Measurements from ENCODE around the gene GPR3.
"Not testable (repeated sequence)": the region's sequence is repeated elsewhere in the genome, so short reads cannot be mapped to it uniquely, and the experiment has no call there.

The GPR3 gene

GRCh38 chr1:27402349-27402754, 9.9 kb downstream of the GPR3 start:
- peak in 1 of 2 donors; percentile 65 for DNase-seq

- DNase-seq, result peak in 1 of 2 donors; percentile 83
Measured at GRCh38 chr1:27403065-27403726, 10.8 kb downstream of the GPR3 start.

- DNase-seq, result no peak
Measured at GRCh38 chr1:27403931-27404330, 11.5 kb downstream of the GPR3 start.

- no peak for DNase-seq
Measured at GRCh38 chr1:27405074-27405473, 12.7 kb downstream of the GPR3 start.

GRCh38 chr1:27405598-27406361, 13.4 kb downstream of the GPR3 start:
- DNase-seq, result not testable (repeated sequence)

- no peak for DNase-seq
Measured at GRCh38 chr1:27406362-27406680, 13.9 kb downstream of the GPR3 start.

- not testable (repeated sequence) for DNase-seq
Measured at GRCh38 chr1:27406791-27407190, 14.4 kb downstream of the GPR3 start.

- DNase-seq, result no peak
Measured at GRCh38 chr1:27408151-27408550, 15.7 kb downstream of the GPR3 start.

GRCh38 chr1:27409669-27410068, 17.2 kb downstream of the GPR3 start:
- DNase-seq, result no peak

GRCh38 chr1:27410709-27411108, 18.3 kb downstream of the GPR3 start:
- no peak for DNase-seq

- no peak for DNase-seq
Measured at GRCh38 chr1:27412502-27412901, 20.1 kb downstream of the GPR3 start.

GRCh38 chr1:27413004-27413403, 20.6 kb downstream of the GPR3 start:
- no peak for DNase-seq

GRCh38 chr1:27414091-27414490, 21.7 kb downstream of the GPR3 start:
- DNase-seq, result no peak

- peak in 1 of 2 donors; percentile 82 for DNase-seq
Measured at GRCh38 chr1:27416387-27417111, 24.1 kb downstream of the GPR3 start.

- no peak for DNase-seq
Measured at GRCh38 chr1:27417713-27418112, 25.3 kb downstream of the GPR3 start.

- DNase-seq, result no peak
Measured at GRCh38 chr1:27418326-27419185, 26.1 kb downstream of the GPR3 start.

GRCh38 chr1:27423709-27424108, 31.3 kb downstream of the GPR3 start:
- DNase-seq, result no peak

- DNase-seq, result no peak
Measured at GRCh38 chr1:27427329-27427728, 34.9 kb downstream of the GPR3 start.

GRCh38 chr1:27427816-27428315, 35.4 kb downstream of the GPR3 start:
- no peak for DNase-seq

- DNase-seq, result peak in 1 of 2 donors; percentile 75
Measured at GRCh38 chr1:27428316-27429028, 36.0 kb downstream of the GPR3 start.

- DNase-seq, result no peak
Measured at GRCh38 chr1:27429029-27429425, 36.6 kb downstream of the GPR3 start.
